ENCODE results near the gene GOLT1B.

Gene GOLT1B

DNA sequence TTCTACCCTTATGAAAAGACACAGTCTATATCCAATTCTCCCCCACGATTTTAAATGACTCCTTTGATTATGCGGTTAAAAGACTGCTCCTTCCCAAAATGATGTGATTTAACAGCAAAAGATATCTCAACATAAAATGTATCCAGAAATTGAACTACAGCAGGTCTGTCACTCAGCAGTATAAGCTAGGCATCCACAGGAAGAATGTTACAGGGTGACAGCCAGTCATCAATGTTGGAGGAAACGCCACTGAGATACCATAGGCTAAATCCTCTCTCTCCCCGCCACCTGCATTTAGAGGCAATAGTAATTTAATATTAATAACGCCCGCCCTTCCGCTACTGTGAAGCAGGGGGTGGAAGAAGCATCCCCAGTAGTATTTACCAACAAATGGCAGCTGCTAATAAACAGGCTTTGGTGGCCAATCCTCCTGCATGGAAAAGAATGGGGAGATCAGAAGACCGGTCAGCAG lies 767 bp upstream of the GOLT1B start:
- H3K27me3 Mint-ChIP-seq, result no peaks in the 10 kb centered on the region
- H3K4me3 Mint-ChIP-seq, result no peak overlapping the region
- H3K36me3 Mint-ChIP-seq (ENCODE audit: low read depth), result peaks cover 35% of the 10 kb centered on the region
- intact Hi-C loops (cut with micrococcal nuclease), result loop anchor here (1.0 to 5.0 kb wide), 4 partner anchors 64 to 546 kb away; partner anchors contain the start of genes CMAS, LDHB and PYROXD1
- no peaks in the 10 kb centered on the region for H3K9me3 Mint-ChIP-seq
- H3K4me1 Mint-ChIP-seq (ENCODE audit: low read depth), result peaks cover 28% of the 10 kb centered on the region
- no peak overlapping the region for H3K27ac Mint-ChIP-seq

DNA sequence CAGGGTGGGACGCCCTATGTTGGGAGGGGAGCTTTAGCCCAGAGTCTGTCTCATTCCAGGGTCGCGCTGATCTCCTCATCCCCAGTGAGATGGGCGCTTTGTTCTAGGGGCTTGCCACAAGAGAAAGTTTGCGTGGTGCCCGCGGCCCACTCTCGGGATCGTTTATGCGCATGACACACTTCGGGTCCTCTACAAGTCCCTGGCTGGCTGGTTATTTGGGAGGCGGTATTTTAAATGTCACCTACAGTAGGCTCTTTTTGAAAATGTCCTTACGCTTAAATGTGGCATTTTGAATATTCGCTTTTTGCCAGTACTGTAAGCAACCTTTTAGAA lies 541 bp downstream of the GOLT1B start:
- intact Hi-C loops (cut with micrococcal nuclease), result loop anchor here (5.0 kb wide), 3 partner anchors 155 to 545 kb away; partner anchors contain the start of genes CMAS and LDHB
- Mint-ChIP-seq H3K27ac (no peak overlapping the region), H3K4me3 (no peak overlapping the region), H3K4me1 (ENCODE audit: low read depth) (peaks cover 28% of the 10 kb centered on the region), H3K9me3 (no peaks in the 10 kb centered on the region), H3K36me3 (ENCODE audit: low read depth) (peaks cover 24% of the 10 kb centered on the region), H3K27me3 (no peaks in the 10 kb centered on the region)

DNA sequence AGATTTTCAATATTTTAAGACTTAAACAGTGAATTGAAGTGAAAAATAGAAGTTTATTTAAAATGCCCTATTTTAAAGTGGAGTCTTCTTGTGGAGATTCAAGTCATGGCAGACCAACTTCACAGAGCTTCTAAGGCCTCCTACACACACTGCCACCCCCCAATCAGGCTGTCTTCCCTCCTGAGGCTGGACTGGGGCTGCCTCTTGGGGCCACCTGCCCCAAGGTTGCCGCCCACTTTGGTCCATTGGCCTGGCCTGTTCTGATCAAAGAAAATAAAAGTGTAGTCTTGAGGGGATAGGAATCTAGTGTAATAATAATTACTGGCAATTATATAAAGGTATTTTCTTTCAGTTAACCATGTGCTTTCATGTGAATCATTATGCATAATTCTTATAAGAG lies 1.3 kb downstream of the GOLT1B start:
- Mint-ChIP-seq H3K27me3 (no peaks in the 10 kb centered on the region), H3K4me1 (ENCODE audit: low read depth) (peaks cover 28% of the 10 kb centered on the region), H3K36me3 (ENCODE audit: low read depth) (peaks cover 24% of the 10 kb centered on the region), H3K4me3 (no peak overlapping the region), H3K27ac (no peak overlapping the region), H3K9me3 (no peaks in the 10 kb centered on the region)
- intact Hi-C loops (cut with micrococcal nuclease), result loop anchor here (5.0 kb wide), 3 partner anchors 154 to 544 kb away; partner anchors contain the start of genes CMAS and LDHB

DNA sequence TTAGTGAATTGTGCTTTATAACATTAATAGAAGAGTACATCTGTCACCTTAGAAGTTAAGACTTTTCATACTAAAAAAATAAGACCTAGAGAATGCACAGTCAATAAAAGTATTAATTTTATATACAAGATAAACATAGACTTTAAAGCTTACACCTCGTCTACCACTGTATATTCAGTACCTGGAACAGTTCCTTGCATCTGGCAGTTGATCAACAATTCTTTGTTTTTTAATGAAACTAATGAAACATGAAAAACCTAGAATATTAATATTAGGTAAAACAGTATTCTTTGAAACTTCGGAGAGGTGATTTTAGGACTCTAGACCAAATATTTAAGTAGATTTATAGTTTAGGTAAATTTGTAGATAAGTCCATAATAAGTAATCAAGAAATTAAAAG lies 4.3 kb downstream of the GOLT1B start:
- Mint-ChIP-seq H3K36me3 (ENCODE audit: low read depth) (peaks cover 39% of the 10 kb centered on the region), H3K27me3 (no peaks in the 10 kb centered on the region), H3K27ac (no peak overlapping the region), H3K4me3 (no peak overlapping the region), H3K9me3 (no peaks in the 10 kb centered on the region), H3K4me1 (ENCODE audit: low read depth) (peaks cover 26% of the 10 kb centered on the region)
- intact Hi-C loops (cut with micrococcal nuclease), result no loop called here

DNA sequence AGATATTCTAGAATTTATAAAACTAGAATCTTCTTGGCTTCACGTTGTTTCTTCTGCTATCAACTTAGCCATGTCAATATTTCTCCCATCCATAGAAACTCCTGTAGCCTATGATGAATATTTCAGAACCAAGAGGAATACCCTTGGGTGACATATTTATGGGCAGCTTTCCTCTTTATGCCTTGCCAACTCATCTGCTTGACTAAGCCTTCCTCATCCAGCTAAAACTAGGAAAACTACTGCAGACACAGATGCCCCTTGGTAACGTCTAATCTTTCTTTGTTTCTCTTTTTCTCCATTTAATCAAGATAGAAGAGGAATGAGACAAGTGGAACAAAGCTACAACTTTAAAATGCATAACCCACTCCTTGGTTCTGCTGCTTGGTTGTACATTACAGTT lies 6.3 kb downstream of the GOLT1B start:
- intact Hi-C loops (cut with micrococcal nuclease), result no loop called here
- no peak overlapping the region for H3K4me3 Mint-ChIP-seq
- no peaks in the 10 kb centered on the region for H3K27me3 Mint-ChIP-seq
- H3K27ac Mint-ChIP-seq, result no peak overlapping the region
- H3K36me3 Mint-ChIP-seq (ENCODE audit: low read depth), result peaks cover 52% of the 10 kb centered on the region
- peaks cover 21% of the 10 kb centered on the region for H3K4me1 Mint-ChIP-seq (ENCODE audit: low read depth)
- no peaks in the 10 kb centered on the region for H3K9me3 Mint-ChIP-seq

DNA sequence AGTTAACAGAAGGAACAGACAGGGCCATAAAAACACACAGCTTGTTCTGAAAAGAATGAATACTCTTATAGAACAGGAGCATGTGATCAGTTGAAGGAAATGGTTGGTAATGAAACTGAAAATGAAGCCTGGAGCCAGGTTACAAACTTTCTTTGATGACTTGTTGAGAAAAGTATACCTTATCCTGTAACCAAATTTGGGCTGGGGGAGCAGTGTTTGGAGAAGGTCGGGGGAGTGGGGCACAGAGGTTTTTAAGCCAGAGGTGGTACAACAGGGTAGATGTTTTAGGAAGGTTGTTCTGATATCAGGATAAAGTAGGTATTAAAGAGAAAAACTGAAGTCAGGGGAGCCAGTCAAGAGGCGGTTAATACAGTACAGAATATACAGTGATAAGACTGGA lies 8.2 kb downstream of the GOLT1B start:
- Mint-ChIP-seq H3K36me3 (ENCODE audit: low read depth) (peaks cover 67% of the 10 kb centered on the region), H3K27ac (no peak overlapping the region), H3K4me3 (no peak overlapping the region)

DNA sequence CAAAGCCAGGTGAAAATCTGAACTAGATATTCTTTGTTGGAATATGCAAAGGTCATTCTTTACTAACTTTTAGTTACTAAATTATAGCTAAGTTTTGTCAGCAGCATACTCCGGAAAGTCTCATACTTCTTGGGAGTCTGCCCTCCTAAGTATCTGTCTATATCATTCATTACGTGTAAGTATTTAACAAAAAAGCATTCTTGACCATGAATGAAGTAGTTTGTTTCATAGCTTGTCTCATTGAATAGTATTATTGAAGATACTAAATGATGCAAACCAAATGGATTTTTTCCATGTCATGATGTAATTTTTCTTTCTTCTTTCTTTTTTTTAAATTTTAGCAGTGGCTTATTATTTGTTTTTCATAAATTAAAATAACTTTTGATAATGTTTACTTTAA lies 14.7 kb downstream of the GOLT1B start:
- intact Hi-C loops (cut with micrococcal nuclease), result no loop called here
- Mint-ChIP-seq H3K27ac (no peak overlapping the region), H3K36me3 (ENCODE audit: low read depth) (peaks cover 59% of the 10 kb centered on the region), H3K4me1 (ENCODE audit: low read depth) (no peaks in the 10 kb centered on the region), H3K4me3 (no peak overlapping the region), H3K9me3 (no peaks in the 10 kb centered on the region), H3K27me3 (no peaks in the 10 kb centered on the region)

More for the DNA sequence above, 8.2 kb downstream of the GOLT1B start:
- no peaks in the 10 kb centered on the region for H3K9me3 Mint-ChIP-seq
- intact Hi-C loops (cut with micrococcal nuclease), result no loop called here
- H3K27me3 Mint-ChIP-seq, result no peaks in the 10 kb centered on the region
- peaks cover 6% of the 10 kb centered on the region for H3K4me1 Mint-ChIP-seq (ENCODE audit: low read depth)

DNA sequence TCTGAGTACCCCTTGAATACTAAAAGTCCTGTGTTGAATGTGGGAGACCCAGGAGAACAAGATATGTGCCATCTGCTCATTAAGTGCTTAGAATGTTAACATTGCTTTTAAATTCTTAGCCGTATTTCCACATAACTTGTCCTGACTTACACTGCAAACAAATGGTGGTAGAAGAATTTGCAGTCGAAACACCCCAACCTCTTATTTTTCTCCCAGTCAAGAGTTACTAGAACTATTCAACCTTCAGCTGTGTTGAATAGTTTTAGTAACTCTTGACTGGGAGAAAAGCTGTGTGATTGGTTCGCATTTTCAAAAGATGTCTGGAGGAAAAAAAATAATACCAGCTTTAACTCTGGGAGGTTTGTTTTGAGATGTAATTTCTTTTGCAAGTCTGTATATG lies 16.9 kb downstream of the GOLT1B start:
- no peaks in the 10 kb centered on the region for H3K4me1 Mint-ChIP-seq (ENCODE audit: low read depth)
- intact Hi-C loops (cut with micrococcal nuclease), result no loop called here
- H3K27ac Mint-ChIP-seq, result no peak overlapping the region
- H3K27me3 Mint-ChIP-seq, result peaks cover under 1% of the 10 kb centered on the region
- peaks cover 42% of the 10 kb centered on the region for H3K36me3 Mint-ChIP-seq (ENCODE audit: low read depth)
- no peaks in the 10 kb centered on the region for H3K9me3 Mint-ChIP-seq
- no peak overlapping the region for H3K4me3 Mint-ChIP-seq

DNA sequence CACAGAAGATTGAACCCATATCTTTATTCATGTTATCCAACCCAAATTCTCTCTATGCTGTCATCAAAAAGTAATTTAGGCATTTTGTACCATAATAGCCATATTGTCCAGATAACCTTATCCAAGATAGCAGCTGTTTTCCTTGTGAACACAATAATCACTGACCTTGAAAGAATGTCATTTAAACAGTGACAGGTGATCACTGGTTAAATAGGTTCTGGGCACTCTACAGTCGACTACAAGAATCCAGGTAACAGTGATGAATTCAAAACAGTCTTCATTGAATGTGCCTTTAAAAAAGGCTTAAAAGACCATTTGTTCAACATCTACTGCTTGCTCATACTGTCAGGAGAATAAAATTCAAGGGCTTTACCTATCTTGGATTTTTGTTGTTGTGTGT lies 20.0 kb downstream of the GOLT1B start:
- H3K4me3 Mint-ChIP-seq, result no peak overlapping the region
- H3K36me3 Mint-ChIP-seq (ENCODE audit: low read depth), result peaks cover 23% of the 10 kb centered on the region
- H3K27me3 Mint-ChIP-seq, result peaks cover 16% of the 10 kb centered on the region
- peaks cover 9% of the 10 kb centered on the region for H3K9me3 Mint-ChIP-seq
- H3K4me1 Mint-ChIP-seq (ENCODE audit: low read depth), result no peaks in the 10 kb centered on the region
- H3K27ac Mint-ChIP-seq, result no peak overlapping the region
- intact Hi-C loops (cut with micrococcal nuclease), result no loop called here

DNA sequence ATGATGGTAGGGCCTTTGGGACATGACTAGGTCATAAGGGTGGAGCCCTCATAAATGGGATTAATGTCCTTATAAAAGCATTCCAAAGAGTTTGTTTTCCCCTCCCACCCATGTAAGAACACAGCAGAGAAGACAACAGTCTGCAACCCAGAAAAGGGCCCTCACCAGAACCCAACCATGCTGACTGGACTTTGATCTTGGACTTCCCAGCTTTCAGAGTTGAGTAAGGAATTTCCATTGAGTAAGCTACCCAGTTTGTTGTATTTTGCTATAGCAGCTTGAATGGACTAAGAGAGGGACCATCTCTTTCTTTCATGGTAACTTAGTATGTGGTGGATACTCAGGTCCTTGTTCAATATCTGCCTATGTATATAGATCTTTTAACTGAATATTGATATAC lies 21.6 kb downstream of the GOLT1B start:
- no peak overlapping the region for H3K27ac Mint-ChIP-seq
- H3K4me1 Mint-ChIP-seq (ENCODE audit: low read depth), result peaks cover 11% of the 10 kb centered on the region
- H3K36me3 Mint-ChIP-seq (ENCODE audit: low read depth), result peaks cover 15% of the 10 kb centered on the region
- no peak overlapping the region for H3K4me3 Mint-ChIP-seq
- intact Hi-C loops (cut with micrococcal nuclease), result no loop called here
- peaks cover 30% of the 10 kb centered on the region for H3K27me3 Mint-ChIP-seq
- peaks cover 9% of the 10 kb centered on the region for H3K9me3 Mint-ChIP-seq

DNA sequence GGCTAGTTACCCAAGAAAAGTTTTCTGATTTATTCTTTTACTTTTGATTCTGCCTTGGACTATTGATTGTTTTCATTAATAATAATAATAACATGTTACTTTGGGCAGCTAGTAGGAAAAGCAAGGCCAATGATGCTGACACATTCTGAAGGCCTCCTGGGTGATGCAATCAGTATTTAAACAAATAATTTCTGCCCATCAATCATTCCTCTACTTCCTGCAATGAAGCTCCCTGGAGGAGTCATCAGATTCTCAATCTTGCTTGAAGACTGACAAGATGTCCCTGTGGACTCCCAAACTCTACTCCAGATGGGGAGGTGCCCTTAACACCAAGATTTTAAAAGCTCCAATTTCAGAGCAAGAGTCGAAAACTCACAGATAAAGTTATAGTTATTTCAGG lies 24.5 kb downstream of the GOLT1B start, which contains the start of gene SPX:
Gene SPX (plus strand): TSS at position 244 of the 400 bp plus-strand sequence. CDS start 177 bp downstream, outside the sequence.
- H3K4me1 Mint-ChIP-seq (ENCODE audit: low read depth), result peaks cover 11% of the 10 kb centered on the region
- H3K9me3 Mint-ChIP-seq, result peaks cover 9% of the 10 kb centered on the region
- no peaks in the 10 kb centered on the region for H3K36me3 Mint-ChIP-seq (ENCODE audit: low read depth)
- intact Hi-C loops (cut with micrococcal nuclease), result no loop called here
- H3K27me3 Mint-ChIP-seq, result peaks cover 47% of the 10 kb centered on the region
- H3K27ac Mint-ChIP-seq, result no peak within 1 kb of the TSS
- no peak within 1 kb of the TSS for H3K4me3 Mint-ChIP-seq

DNA sequence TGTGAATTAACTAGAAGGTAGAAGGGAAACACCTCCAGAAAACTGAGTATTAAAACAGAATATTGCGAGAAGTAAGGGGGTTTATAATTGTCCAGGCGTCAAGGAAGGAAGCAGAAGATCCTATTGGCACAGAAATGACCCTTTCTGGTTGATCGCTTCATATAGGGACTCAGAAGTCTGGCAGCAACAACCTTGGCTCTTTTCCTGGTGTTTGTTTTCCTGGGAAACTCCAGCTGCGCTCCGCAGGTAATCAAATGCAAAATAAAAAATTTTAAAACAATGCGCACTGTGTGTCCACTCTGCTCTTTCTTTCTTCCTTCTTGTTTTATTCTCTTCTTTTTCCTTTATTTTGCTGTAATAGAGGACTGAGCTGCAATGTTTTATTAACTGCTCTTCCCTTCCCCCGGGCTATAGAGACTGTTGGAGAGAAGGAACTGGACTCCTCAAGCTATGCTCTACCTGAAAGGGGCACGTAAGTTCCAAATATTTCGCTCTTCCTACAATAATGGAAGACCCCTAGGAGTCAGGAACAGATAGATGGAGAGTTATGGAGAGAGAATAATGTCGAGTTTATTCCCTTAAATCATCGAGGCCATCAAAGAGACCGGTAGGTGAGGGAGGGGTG lies 25.2 kb downstream of the GOLT1B start:
- Mint-ChIP-seq H3K36me3 (ENCODE audit: low read depth) (no peaks in the 10 kb centered on the region), H3K27ac (no peak overlapping the region), H3K4me3 (no peak overlapping the region), H3K27me3 (peaks cover 52% of the 10 kb centered on the region), H3K4me1 (ENCODE audit: low read depth) (peaks cover 11% of the 10 kb centered on the region), H3K9me3 (peaks cover 9% of the 10 kb centered on the region)
- intact Hi-C loops (cut with micrococcal nuclease), result no loop called here

DNA sequence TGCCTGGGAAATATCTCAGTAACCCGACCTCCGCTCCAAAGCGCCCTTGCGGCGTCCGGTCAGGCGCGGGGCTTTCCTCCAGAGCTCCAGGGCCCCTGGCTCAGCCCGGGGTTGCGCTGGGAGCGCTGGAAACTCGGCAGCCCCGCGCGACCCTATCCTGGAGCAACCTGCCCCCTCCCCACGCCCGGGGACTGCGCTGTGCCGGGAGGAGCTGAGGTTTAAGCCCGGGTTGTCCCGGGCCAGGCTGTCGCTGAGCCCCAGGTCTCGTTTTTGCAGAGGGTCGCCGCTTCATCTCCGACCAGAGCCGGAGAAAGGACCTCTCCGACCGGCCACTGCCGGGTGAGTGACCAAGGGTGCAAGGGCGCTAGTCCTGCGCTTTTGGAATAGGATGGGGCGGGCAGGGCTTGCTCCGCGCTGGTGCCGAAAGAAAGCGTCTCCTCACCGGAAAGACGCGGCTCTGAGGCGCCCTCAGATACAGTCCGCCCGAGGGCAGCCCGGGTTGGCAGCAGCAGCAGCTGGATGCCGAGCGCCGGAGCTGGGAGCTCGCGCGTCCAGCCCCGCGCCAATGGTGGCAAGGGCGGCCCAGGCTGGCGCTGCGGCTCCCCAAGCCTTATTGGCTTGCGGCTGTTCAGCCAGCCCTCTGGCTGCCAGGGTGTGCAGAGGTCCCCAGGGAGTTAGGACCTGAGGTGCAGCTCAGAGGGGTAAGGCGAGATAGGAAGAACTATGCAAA lies 26.0 kb downstream of the GOLT1B start:
- H3K27me3 Mint-ChIP-seq, result peaks cover 52% of the 10 kb centered on the region
- no peak overlapping the region for H3K27ac Mint-ChIP-seq
- no peaks in the 10 kb centered on the region for H3K36me3 Mint-ChIP-seq (ENCODE audit: low read depth)
- peak overlapping the region; percentile 50 for H3K4me3 Mint-ChIP-seq
- intact Hi-C loops (cut with micrococcal nuclease), result no loop called here
- H3K4me1 Mint-ChIP-seq (ENCODE audit: low read depth), result peaks cover 11% of the 10 kb centered on the region
- H3K9me3 Mint-ChIP-seq, result peaks cover 9% of the 10 kb centered on the region

DNA sequence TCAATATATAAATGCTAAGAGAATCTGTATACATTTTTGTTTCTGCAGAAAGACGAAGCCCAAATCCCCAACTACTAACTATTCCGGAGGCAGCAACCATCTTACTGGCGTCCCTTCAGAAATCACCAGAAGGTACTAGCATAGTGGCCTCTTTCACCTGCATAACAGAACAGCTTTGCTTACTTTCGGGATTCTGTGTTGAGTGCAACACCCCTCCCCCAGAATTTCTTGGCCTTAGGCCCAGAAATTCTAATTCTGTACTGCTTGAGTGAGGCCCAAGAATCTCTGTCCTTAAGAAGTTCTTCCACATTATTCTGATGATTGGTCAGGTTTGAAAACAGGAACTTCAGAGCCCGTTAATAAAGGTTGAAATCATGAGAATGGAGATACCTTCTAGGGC lies 27.4 kb downstream of the GOLT1B start:
- intact Hi-C loops (cut with micrococcal nuclease), result no loop called here
- H3K9me3 Mint-ChIP-seq, result peaks cover 9% of the 10 kb centered on the region
- no peaks in the 10 kb centered on the region for H3K36me3 Mint-ChIP-seq (ENCODE audit: low read depth)
- no peak overlapping the region for H3K4me3 Mint-ChIP-seq
- H3K27ac Mint-ChIP-seq, result no peak overlapping the region
- peaks cover 11% of the 10 kb centered on the region for H3K4me1 Mint-ChIP-seq (ENCODE audit: low read depth)
- peaks cover 48% of the 10 kb centered on the region for H3K27me3 Mint-ChIP-seq
